Endothelial cell of umbilical vein (primary cell): ENCODE measurements around the gene MRPL58. TPM values are rescaled to one million over a fixed set of nuclear protein-coding genes. Genes with fewer than 3 reads are reported as not detected.

Source experiments
- BruUV-seq: library from RNA; stranded (reverse); fragments of 400-500 nt; replicated peaks from 2 replicates; lab custom pipeline; 2021; lab: Mats Ljungman, UMichigan
- CTCF ChIA-PET: fragments of 300-600, 350-600 bp; sonication (Branson Sonifier 250); formaldehyde crosslinking; loops from one replicate; lab custom pipeline; 2021; ENCODE audit warnings: antibody characterized with exemption, inconsistent platforms; lab: Charles Lee
- POLR2A ChIA-PET: fragments of 300-600, 350-600 bp; sonication (Branson Sonifier 250); formaldehyde crosslinking; loops from one replicate; lab custom pipeline; 2021; ENCODE audit warnings: antibody characterized with exemption, inconsistent platforms; lab: Charles Lee
- DNase-seq: peaks from one replicate; pipeline ENCODE4 v3.0.0-alpha.2; 2011; ENCODE audit warnings: low read depth, low spot score
- FAIRE-seq: peaks from 2 replicates; lab custom pipeline; 2011; peaks lifted over from hg19 to GRCh38; lab: Jason Lieb, UNC
- H2AFZ ChIP-seq: 2 replicates; pipeline ENCODE4 v1.6.0; 2012; ENCODE audit warnings: low read depth, low read length, control low read depth, inconsistent platforms
- H3K27ac ChIP-seq: 2 replicates; pipeline ENCODE4 v1.5.1; 2011; ENCODE audit warnings: low read depth, mild to moderate bottlenecking, control low read depth, low read length, moderate library complexity; ENCODE audit not compliant: insufficient read depth
- H3K27me3 ChIP-seq, 2 experiments: 2 replicates each; pipeline versions ENCODE4 v1.6.0 to v1.6.1; 2011; ENCODE audit warnings: low read length in 2 of 2, mixed read lengths in 1 of 2; ENCODE audit not compliant: control insufficient read depth in 2 of 2, insufficient read depth in 2 of 2
- H3K36me3 ChIP-seq, 2 experiments: 2 replicates in 1 of 2; 3 replicates in 1 of 2; pipeline ENCODE4 v1.5.1; 2011; ENCODE audit warnings: low read length in 2 of 2, mild to moderate bottlenecking in 1 of 2, moderate library complexity in 1 of 2; ENCODE audit not compliant: control insufficient read depth in 2 of 2, insufficient read depth in 2 of 2; ENCODE audit errors: extremely low read depth in 1 of 2
- H3K4me1 ChIP-seq: 3 replicates; pipeline ENCODE4 v1.5.1; 2011; ENCODE audit warnings: mild to moderate bottlenecking, low read length; ENCODE audit not compliant: control insufficient read depth, insufficient read depth; ENCODE audit errors: extremely low read depth
- H3K4me2 ChIP-seq: 2 replicates; pipeline ENCODE4 v1.6.1; 2011; ENCODE audit warnings: low read length, control low read depth, mixed read lengths; ENCODE audit not compliant: insufficient read depth
- H3K4me3 ChIP-seq, 3 experiments: fragments of 200-600 bp in 1 of 3; sonication (generic), shearing (Covaris generic) in 1 of 3; replicated peaks in 1 of 3; 2 replicates each; pipeline ENCODE4 v1.5.1; 2011 to 2016; ENCODE audit warnings: control low read depth in 3 of 3, low read length in 3 of 3, mild to moderate bottlenecking in 2 of 3, inconsistent platforms in 1 of 3, low read depth in 1 of 3, moderate library complexity in 1 of 3; ENCODE audit not compliant: insufficient read depth in 1 of 3
- H3K79me2 ChIP-seq: 2 replicates; pipeline ENCODE4 v1.6.0; 2012; ENCODE audit warnings: low read length, inconsistent platforms; ENCODE audit not compliant: control insufficient read depth, insufficient read depth
- H3K9ac ChIP-seq: replicated peaks from 2 replicates; pipeline ENCODE3; 2011; ENCODE audit warnings: low read length, control low read depth; ENCODE audit not compliant: insufficient read depth; ENCODE audit errors: extremely low read depth
- H3K9me1 ChIP-seq: replicated peaks from 3 replicates; pipeline ENCODE4 v1.6.0; 2011; ENCODE audit warnings: mild to moderate bottlenecking, low read length; ENCODE audit not compliant: control insufficient read depth, insufficient read depth; ENCODE audit errors: extremely low read depth
- H3K9me3 ChIP-seq: replicated peaks from 2 replicates; pipeline ENCODE4 v1.5.1; 2012; ENCODE audit warnings: low read length, inconsistent platforms; ENCODE audit not compliant: control insufficient read depth, insufficient read depth
- H4K20me1 ChIP-seq: replicated peaks from 2 replicates; pipeline ENCODE3; 2011; ENCODE audit warnings: mild to moderate bottlenecking, low read length; ENCODE audit not compliant: control insufficient read depth, insufficient read depth; ENCODE audit errors: extremely low read depth
- CTCF ChIP-seq, 2 donors: IDR thresholded peaks; 1 replicate in 1 of 2; 2 replicates in 1 of 2; pipeline ENCODE4 v1.5.1; 2011; ENCODE audit warnings: low read length in 2 of 2, mild to moderate bottlenecking in 2 of 2, moderate library complexity in 2 of 2, control low read depth in 1 of 2, inconsistent platforms in 1 of 2, low read depth in 1 of 2; ENCODE audit not compliant: insufficient read depth in 1 of 2; ENCODE audit errors: extremely low read depth in 1 of 2
- EZH2 ChIP-seq: IDR thresholded peaks from 2 replicates; pipeline ENCODE4 v1.6.1; 2012; ENCODE audit warnings: borderline replicate concordance, low read depth, mild to moderate bottlenecking, moderate library complexity, low read length, inconsistent platforms; ENCODE audit not compliant: severe bottlenecking
- FOS ChIP-seq: IDR thresholded peaks from 2 replicates; pipeline ENCODE4 v1.6.1; 2011; ENCODE audit warnings: mild to moderate bottlenecking, low read length, moderate library complexity, borderline replicate concordance; ENCODE audit not compliant: insufficient read depth
- GATA2 ChIP-seq: IDR thresholded peaks from 2 replicates; pipeline ENCODE4 v1.7.0; 2011; ENCODE audit warnings: low read depth, mild to moderate bottlenecking, moderate library complexity, mixed read lengths, low read length; ENCODE audit not compliant: insufficient read length, insufficient read depth
- JUN ChIP-seq: IDR thresholded peaks from 2 replicates; pipeline ENCODE4 v1.6.1; 2011; ENCODE audit warnings: borderline replicate concordance, low read depth; ENCODE audit not compliant: insufficient read length, insufficient read depth
- MAX ChIP-seq: IDR thresholded peaks from 2 replicates; pipeline ENCODE4 v1.6.1; 2011; ENCODE audit not compliant: insufficient read depth, insufficient read length
- MYC ChIP-seq: IDR thresholded peaks from one replicate; pipeline ENCODE4 v1.6.1; 2011; ENCODE audit warnings: mild to moderate bottlenecking, low read depth, low read length
- POLR2A ChIP-seq: IDR thresholded peaks from 2 replicates; pipeline ENCODE4 v1.6.1; 2012; ENCODE audit warnings: low read depth, mild to moderate bottlenecking, control low read depth, low read length
- POLR2AphosphoS5 ChIP-seq: IDR thresholded peaks from 2 replicates; pipeline ENCODE4 v1.6.1; 2012; ENCODE audit warnings: low read depth, mild to moderate bottlenecking, control low read depth, low read length, moderate library complexity; ENCODE audit not compliant: insufficient read depth
- dilution Hi-C: fragments of 300-500 bp; cut with MboI; formaldehyde crosslinking; loops from one replicate; pipeline ENCODE4 v1.15.0; 2019; ENCODE audit warnings: low sequenced_read_pairs; ENCODE audit not compliant: extremely low pct_ligation_motif_present
- intact Hi-C: fragments of 100-400 bp; cut with micrococcal nuclease; formaldehyde crosslinking; loops from one replicate; pipeline ENCODE4 v1.10.0; 2022
- polyA plus RNA-seq, 4 experiments: library from polyadenylated mRNA; depleted of rRNA in 3 of 4; stranded (reverse) in 3 of 4; unstranded in 1 of 4; fragments of >200 nt; gene quantifications; 2 replicates each; pipeline versions ENCODE4 v1.2.1 to v1.2.3, GENCODE V29; 2011 to 2012; ENCODE audit warnings: missing spikeins in 1 of 4
- total RNA-seq: library from RNA; stranded (reverse); gene quantifications from 2 replicates; pipeline ENCODE4 v1.2.3, GENCODE V29; 2021

Gene MRPL58
- total and polyA plus RNA-seq, 2 donors (not counting 3 experiments of a cell fraction or from before 2014, with no cell fraction given): 38.0 to 43.7 TPM

- peak overlapping the region; percentile 74 for H2AFZ ChIP-seq
- intact Hi-C loops: no loop called here
- DNase-seq (no peak), FAIRE-seq (no peak)
- H3K9me3 ChIP-seq: no peaks in the 10 kb centered on the region
- H3K4me1 ChIP-seq: peaks cover 16% of the 10 kb centered on the region
- H3K27me3 ChIP-seq: no peaks in the 10 kb centered on the region
- ChIA-PET POLR2A (interaction anchor here (0.5 to 2.8 kb wide), 4 partner anchors 22 to 52 kb away, joined by 4 to 17 read pairs (median 8); partner anchors contain the start of gene CDR2L), CTCF (interaction anchor here (0.6 to 6.0 kb wide), 29 partner anchors 8 to 230 kb away, joined by 3 to 134 read pairs (median 5); partner anchors contain the start of genes CDR2L, HID1, NT5C and NUP85)
- H3K36me3 ChIP-seq: no peaks in the 10 kb centered on the region
- H3K27ac ChIP-seq: peak overlapping the region; percentile 40
- H4K20me1 ChIP-seq: no peaks in the 10 kb centered on the region
- no peaks in the 10 kb centered on the region for H3K9me1 ChIP-seq
- peak overlapping the region; percentile 56 to 89 (median 83) for H3K4me3 ChIP-seq
- TF ChIP-seq MYC (no peak), JUN (no peak), GATA2 (no peak), MAX (no peak), POLR2A (no peak), FOS (no peak), EZH2 (no peak), CTCF (IDR thresholded peaks at IDR 0.05; ENCODE audit: extremely low read depth in 1 of 2, insufficient read depth in 1 of 2, low read depth in 1 of 2, low read length in 2 of 2) (no peak), POLR2AphosphoS5 (no peak)
- peak overlapping the region; percentile 83 for H3K9ac ChIP-seq
- dilution Hi-C loops: no loop called here
- peaks cover 10% of the 10 kb centered on the region for H3K79me2 ChIP-seq
- TSS peak; percentile 72 for BruUV-seq
- H3K4me2 ChIP-seq: peak overlapping the region; percentile 88
Observed at GRCh38 chr17:75013092-75013559, 656 bp downstream of the MRPL58 start.
